HG03159 (cell line): ENCODE data around the gene C1QTNF2.
"Not testable (repeated sequence)": the region's sequence is repeated elsewhere in the genome, so short reads cannot be mapped to it uniquely, and the experiment has no call there.

ENCODE experiments used
- ATAC-seq: cut with Tn5 transposase; IDR thresholded peaks from one replicate; pipeline ENCODE4 v1.9.1; 2021; ENCODE audit warnings: mild to moderate bottlenecking, moderate library complexity; ENCODE audit not compliant: unreplicated experiment

C1QTNF2 gene

GRCh38 chr5:160347448-160347847 lies 23.0 kb downstream of the C1QTNF2 start:
- ATAC-seq: no peak

- ATAC-seq: no peak
These were observed 27.9 kb downstream of the C1QTNF2 start for GRCh38 chr5:160342413-160342941.

GRCh38 chr5:160341309-160341870 lies 29.0 kb downstream of the C1QTNF2 start:
- no peak for ATAC-seq

GRCh38 chr5:160340513-160340912 lies 29.9 kb downstream of the C1QTNF2 start:
- ATAC-seq: not testable (repeated sequence)

- ATAC-seq: no peak
These were observed 30.9 kb downstream of the C1QTNF2 start for GRCh38 chr5:160339406-160340130.

- not testable (repeated sequence) for ATAC-seq
These were observed 35.7 kb downstream of the C1QTNF2 start for GRCh38 chr5:160334716-160335115.

- ATAC-seq: no peak
These were observed 36.7 kb downstream of the C1QTNF2 start for GRCh38 chr5:160333721-160334120.

GRCh38 chr5:160330212-160330611 lies 40.2 kb downstream of the C1QTNF2 start:
- ATAC-seq: no peak

GRCh38 chr5:160327818-160328217 lies 42.6 kb downstream of the C1QTNF2 start:
- no peak for ATAC-seq

- no peak for ATAC-seq
These were observed 43.4 kb downstream of the C1QTNF2 start for GRCh38 chr5:160326981-160327380.

GRCh38 chr5:160325716-160326115 lies 44.7 kb downstream of the C1QTNF2 start:
- no peak for ATAC-seq

- ATAC-seq: no peak
These were observed 45.5 kb downstream of the C1QTNF2 start for GRCh38 chr5:160324886-160325285.

- ATAC-seq: no peak
These were observed 52.0 kb downstream of the C1QTNF2 start for GRCh38 chr5:160318409-160318808.

- no peak for ATAC-seq
These were observed 53.0 kb downstream of the C1QTNF2 start for GRCh38 chr5:160317434-160317833.

GRCh38 chr5:160315968-160316367 lies 54.5 kb downstream of the C1QTNF2 start:
- no peak for ATAC-seq

- no peak for ATAC-seq
These were observed 57.3 kb downstream of the C1QTNF2 start for GRCh38 chr5:160312960-160313727.

GRCh38 chr5:160312134-160312959 lies 58.1 kb downstream of the C1QTNF2 start, which contains the start of gene CCNJL:
CCNJL (minus strand) TSS chr5:160312564; CDS start chr5:160311923, 641 bp downstream.
- ATAC-seq: no peak

GRCh38 chr5:160311491-160312133 lies 58.8 kb downstream of the C1QTNF2 start:
- ATAC-seq: no peak

- ATAC-seq: no peak
These were observed 59.7 kb downstream of the C1QTNF2 start for GRCh38 chr5:160310552-160311295.
